Naive thymus-derived CD4-positive, alpha-beta T cell (primary cell): ENCODE measurements around the gene SCAF4. TPM values are rescaled to one million over a fixed set of nuclear protein-coding genes. Genes with fewer than 3 reads are reported as not detected.
A peak's percentile ranks its signal among the peaks of the same experiment; 100 is the strongest.
"Not testable (repeated sequence)": the region's sequence is repeated elsewhere in the genome, so short reads cannot be mapped to it uniquely, and the experiment has no call there.

Source experiments
- ATAC-seq: fragments of 150-1000 bp; cut with Tn5 transposase; 2 replicates; pipeline ENCODE4 v1.10.0; 2021; ENCODE audit warnings: mild to moderate bottlenecking, moderate library complexity
- CTCF ChIA-PET: fragments of 350-600 bp; sonication (Branson Sonifier 250); formaldehyde crosslinking; loops from one replicate; lab custom pipeline; 2021; ENCODE audit warnings: antibody characterized with exemption; lab: Charles Lee
- POLR2A ChIA-PET: fragments of 350-600 bp; sonication (Branson Sonifier 250); formaldehyde crosslinking; loops from one replicate; lab custom pipeline; 2021; ENCODE audit warnings: antibody characterized with exemption, inconsistent platforms; lab: Charles Lee
- DNase-seq, 9 donors: peaks; one replicate each; pipeline versions ENCODE4 v3.0.0 to v3.0.0-alpha.2; 2020 to 2022; ENCODE audit warnings: mixed read lengths in 1 of 9
- H3K27ac ChIP-seq: one replicate; pipeline ENCODE4 v1.7.0; 2013; ENCODE audit warnings: mild to moderate bottlenecking, low read depth, low read length, moderate library complexity
- H3K27me3 ChIP-seq, 2 donors: one replicate each; pipeline ENCODE4 v1.7.0; 2013; ENCODE audit warnings: low read length in 2 of 2, mild to moderate bottlenecking in 2 of 2, moderate library complexity in 2 of 2; ENCODE audit not compliant: control insufficient read depth in 2 of 2, insufficient read depth in 2 of 2
- H3K36me3 ChIP-seq, 3 experiments: 1 replicate in 2 of 3; 2 replicates in 1 of 3; pipeline ENCODE4 v1.7.0; 2013; ENCODE audit warnings: low read length in 3 of 3, mild to moderate bottlenecking in 3 of 3, moderate library complexity in 1 of 3; ENCODE audit not compliant: insufficient read depth in 3 of 3, control insufficient read depth in 2 of 3
- H3K4me1 ChIP-seq, 2 donors: one replicate each; pipeline ENCODE4 v1.7.0; 2013; ENCODE audit warnings: low read length in 2 of 2, mild to moderate bottlenecking in 2 of 2, moderate library complexity in 1 of 2; ENCODE audit not compliant: control insufficient read depth in 2 of 2, insufficient read depth in 2 of 2
- H3K4me3 ChIP-seq: 2 replicates; pipeline ENCODE4 v1.7.0; 2013; ENCODE audit warnings: mild to moderate bottlenecking, low read length
- H3K9me3 ChIP-seq, 3 experiments: 1 replicate in 2 of 3; 2 replicates in 1 of 3; pipeline ENCODE4 v1.7.0; 2013; ENCODE audit warnings: low read length in 3 of 3; ENCODE audit not compliant: control insufficient read depth in 2 of 3
- H3K27ac Mint-ChIP-seq, 9 donors: one replicate each; pipeline ENCODE4 v1.8.0; 2020 to 2022; ENCODE audit warnings: mixed read lengths in 9 of 9, mild to moderate bottlenecking in 8 of 9, moderate library complexity in 5 of 9, inconsistent platforms in 2 of 9
- H3K27me3 Mint-ChIP-seq, 5 donors: one replicate each; pipeline ENCODE4 v1.8.0; 2021 to 2022; ENCODE audit warnings: mixed read lengths in 5 of 5, mild to moderate bottlenecking in 1 of 5
- H3K36me3 Mint-ChIP-seq, 5 donors: one replicate each; pipeline ENCODE4 v1.8.0; 2020 to 2022; ENCODE audit warnings: mixed read lengths in 5 of 5, mild to moderate bottlenecking in 3 of 5, inconsistent platforms in 1 of 5
- H3K4me1 Mint-ChIP-seq, 7 donors: one replicate each; pipeline ENCODE4 v1.8.0; 2020 to 2022; ENCODE audit warnings: mixed read lengths in 7 of 7, mild to moderate bottlenecking in 3 of 7, inconsistent platforms in 1 of 7
- H3K4me3 Mint-ChIP-seq, 10 donors: one replicate each; pipeline ENCODE4 v1.8.0; 2020 to 2022; ENCODE audit warnings: mild to moderate bottlenecking in 10 of 10, mixed read lengths in 10 of 10, moderate library complexity in 6 of 10, inconsistent platforms in 2 of 10
- H3K9me3 Mint-ChIP-seq, 11 donors: one replicate each; pipeline ENCODE4 v1.8.0; 2020 to 2022; ENCODE audit warnings: mixed read lengths in 11 of 11, mild to moderate bottlenecking in 4 of 11, inconsistent platforms in 1 of 11, moderate library complexity in 1 of 11
- intact Hi-C, 2 donors: fragments of 100-400 bp; cut with micrococcal nuclease; formaldehyde crosslinking; loops; one replicate each; pipeline ENCODE4 v1.15.1; 2023
- polyA plus RNA-seq, 2 donors: library from polyadenylated mRNA; unstranded; fragments of 300-500 nt; fragmentation: Illumina TruSeq; gene quantifications; one replicate each; pipeline ENCODE4 v1.2.3, GENCODE V29; 2021
- total RNA-seq, 6 experiments: library from RNA in 5 of 6; stranded (reverse) in 5 of 6; gene quantifications; 1 replicate in 5 of 6; 2 replicates in 1 of 6; pipeline ENCODE4 v1.2.3 and lab custom pipeline; 2021 to 2026

The SCAF4 gene
- total and polyA plus RNA-seq, 7 experiments from 2014 or later = 20.4 to 69.7 (median 58.9) TPM

DNA sequence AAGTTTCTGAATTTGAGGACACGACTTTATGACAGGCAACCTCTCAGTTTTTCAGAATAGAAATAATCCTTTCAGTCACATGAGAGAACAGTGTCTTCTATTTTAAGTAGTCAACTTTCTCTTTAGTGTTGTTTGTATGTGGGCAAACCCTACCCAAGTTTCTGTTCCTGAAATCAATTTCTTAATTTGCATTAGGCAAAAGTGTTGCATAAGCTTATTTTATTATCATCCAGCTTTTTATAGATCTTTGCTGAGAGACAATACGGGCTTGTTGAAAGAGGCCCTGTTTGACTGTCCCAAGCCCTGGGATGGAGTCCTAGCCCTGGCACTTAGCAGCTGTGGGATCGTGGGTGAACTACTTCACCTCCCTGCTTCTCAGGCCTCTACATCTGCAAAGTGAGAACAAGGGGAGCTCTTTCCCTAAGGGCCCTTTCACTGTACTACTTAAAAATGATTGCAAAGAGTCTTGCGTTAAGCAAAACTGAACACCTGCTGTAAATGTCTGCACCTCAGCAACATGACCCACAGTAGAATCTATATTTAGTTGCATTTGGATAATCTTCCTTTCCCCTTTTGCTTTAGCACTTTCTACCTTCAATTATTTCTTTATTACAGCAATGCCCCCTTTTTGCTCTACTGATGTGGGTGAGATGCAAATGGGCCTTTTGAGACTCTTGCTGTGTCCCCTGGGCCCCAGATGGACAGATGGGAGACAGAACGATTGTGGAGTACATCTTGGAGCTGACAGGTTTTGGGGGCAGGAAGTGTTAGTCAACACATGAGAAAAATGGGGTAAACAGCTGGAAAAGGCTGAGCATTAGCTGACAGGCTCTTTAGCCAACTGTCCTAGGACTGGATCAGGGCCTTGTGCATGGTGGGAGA lies 41.0 kb upstream of the SCAF4 start:
- intact Hi-C loops = no loop called here
- H3K36me3 Mint-ChIP-seq = no peaks in the 10 kb centered on the region
- no peaks in the 10 kb centered on the region for H3K4me1 ChIP-seq
- no peak for DNase-seq
- ChIA-PET CTCF (no interaction called here), POLR2A (interaction anchor here (0.8 kb wide), 1 partner anchor 41 kb away, joined by 5 read pairs; no protein-coding TSS in a partner anchor)
- H3K36me3 ChIP-seq = no peaks in the 10 kb centered on the region
- H3K27me3 Mint-ChIP-seq = no peaks in the 10 kb centered on the region
- H3K27me3 ChIP-seq = no peaks in the 10 kb centered on the region
- peaks cover 0 to 3% (median 0%) of the 10 kb centered on the region in 11 donors for H3K9me3 Mint-ChIP-seq
- peaks cover 0 to 4% (median 0%) of the 10 kb centered on the region in 7 donors for H3K4me1 Mint-ChIP-seq
- no peak overlapping the region for H3K4me3 Mint-ChIP-seq
- H3K27ac Mint-ChIP-seq = no peak overlapping the region
- H3K27ac ChIP-seq = no peak overlapping the region
- no peaks in the 10 kb centered on the region for H3K9me3 ChIP-seq
- peak; percentile 37 for ATAC-seq
- no peak overlapping the region for H3K4me3 ChIP-seq

- Mint-ChIP-seq H3K4me1 (peaks cover 0 to 4% (median 0%) of the 10 kb centered on the region in 7 donors), H3K4me3 (no peak overlapping the region), H3K36me3 (no peaks in the 10 kb centered on the region), H3K9me3 (peaks cover 0 to 3% (median 0%) of the 10 kb centered on the region in 11 donors), H3K27ac (no peak overlapping the region), H3K27me3 (no peaks in the 10 kb centered on the region)
- CTCF ChIA-PET = no interaction called here
- H3K4me1 ChIP-seq = no peaks in the 10 kb centered on the region
- ATAC-seq (no peak), DNase-seq (no peak)
- no peaks in the 10 kb centered on the region for H3K27me3 ChIP-seq
- no peak overlapping the region for H3K4me3 ChIP-seq
- no peaks in the 10 kb centered on the region for H3K36me3 ChIP-seq
- no peak overlapping the region for H3K27ac ChIP-seq
- POLR2A ChIA-PET = no interaction called here
- no peaks in the 10 kb centered on the region for H3K9me3 ChIP-seq
- intact Hi-C loops = no loop called here
Measured at GRCh38 chr21:31771685-31772084, 39.8 kb upstream of the SCAF4 start.

GRCh38 chr21:31768710-31769109 lies 36.8 kb upstream of the SCAF4 start:
- Histone ChIP-seq H3K36me3 (no peaks in the 10 kb centered on the region), H3K4me3 (no peak overlapping the region), H3K27me3 (no peaks in the 10 kb centered on the region), H3K27ac (no peak overlapping the region), H3K4me1 (no peaks in the 10 kb centered on the region), H3K9me3 (no peaks in the 10 kb centered on the region)
- ChIA-PET CTCF (no interaction called here), POLR2A (no interaction called here)
- no peak for DNase-seq
- Mint-ChIP-seq H3K27ac (no peak overlapping the region), H3K27me3 (peaks cover 0 to under 1% (median under 1%) of the 10 kb centered on the region in 5 donors), H3K4me1 (peaks cover 0 to 2% (median 0%) of the 10 kb centered on the region in 7 donors), H3K9me3 (peaks cover 0 to 3% (median 0%) of the 10 kb centered on the region in 11 donors), H3K4me3 (no peak overlapping the region), H3K36me3 (no peaks in the 10 kb centered on the region)
- no peak for ATAC-seq
- intact Hi-C loops = no loop called here

DNA sequence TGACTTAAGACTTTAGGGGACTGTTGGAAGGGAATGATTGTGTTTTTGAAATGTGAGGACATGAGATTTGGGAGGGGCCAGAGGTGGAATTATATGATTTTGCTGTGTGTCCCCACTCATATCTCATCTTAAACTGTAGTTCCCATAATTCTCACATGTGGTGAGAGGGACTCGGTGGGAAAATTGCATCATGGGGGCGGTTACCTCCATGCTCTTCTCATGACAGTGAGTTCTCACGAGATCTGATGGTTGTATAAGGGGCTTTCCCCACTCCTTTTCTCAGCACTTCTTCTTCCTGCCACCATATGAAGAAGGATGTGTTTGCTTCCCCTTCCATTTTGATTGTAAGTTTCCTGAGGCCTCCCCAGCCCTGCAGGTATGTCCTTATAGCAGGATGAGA lies 35.0 kb upstream of the SCAF4 start:
- Mint-ChIP-seq H3K4me3 (no peak overlapping the region), H3K4me1 (peaks cover 0 to 2% (median 0%) of the 10 kb centered on the region in 7 donors)
- POLR2A ChIA-PET = no interaction called here

DNA sequence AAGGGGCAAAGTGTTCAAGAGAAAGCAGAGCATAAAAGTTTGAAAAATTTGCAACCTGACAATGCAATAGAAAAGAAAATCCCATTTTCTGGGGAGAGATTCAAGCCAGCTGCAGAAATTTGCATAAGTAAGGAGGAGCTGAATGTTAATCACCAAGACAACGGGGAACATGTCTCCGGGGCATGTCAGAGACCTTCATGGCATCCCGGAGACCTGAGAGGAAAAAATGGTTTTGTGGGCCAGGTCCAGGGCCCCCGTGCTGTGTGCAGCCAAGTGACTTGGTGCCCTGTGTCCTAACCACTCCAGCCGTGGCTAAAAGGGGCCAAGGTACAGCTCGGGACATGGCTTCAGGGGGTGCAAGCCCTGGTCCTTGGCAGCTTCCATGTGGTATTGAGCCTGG lies 33.9 kb upstream of the SCAF4 start:
- H3K27me3 ChIP-seq, intact Hi-C loops, H3K36me3 Mint-ChIP-seq, H3K27ac Mint-ChIP-seq, H3K4me3 ChIP-seq, H3K4me3 Mint-ChIP-seq, H3K9me3 ChIP-seq, H3K4me1 Mint-ChIP-seq, ATAC-seq, POLR2A ChIA-PET, H3K9me3 Mint-ChIP-seq, CTCF ChIA-PET, H3K36me3 ChIP-seq, H3K27ac ChIP-seq, DNase-seq, H3K4me1 ChIP-seq: not testable (repeated sequence)
- H3K27me3 Mint-ChIP-seq = peaks cover 3 to 13% (median 9%) of the 10 kb centered on the region in 5 donors

More for the DNA sequence above, 35.0 kb upstream of the SCAF4 start:
- intact Hi-C loops = no loop called here
- ATAC-seq (no peak), DNase-seq (no peak)
- CTCF ChIA-PET = no interaction called here
- H3K9me3 Mint-ChIP-seq = peaks cover 0 to 3% (median 0%) of the 10 kb centered on the region in 11 donors
- no peaks in the 10 kb centered on the region for H3K4me1 ChIP-seq
- no peak overlapping the region for H3K4me3 ChIP-seq
- no peak overlapping the region for H3K27ac Mint-ChIP-seq
- no peaks in the 10 kb centered on the region for H3K36me3 Mint-ChIP-seq
- no peak overlapping the region for H3K27ac ChIP-seq
- H3K9me3 ChIP-seq = no peaks in the 10 kb centered on the region
- no peaks in the 10 kb centered on the region for H3K27me3 ChIP-seq
- no peaks in the 10 kb centered on the region for H3K36me3 ChIP-seq
- peaks cover 3 to 10% (median 9%) of the 10 kb centered on the region in 5 donors for H3K27me3 Mint-ChIP-seq

DNA sequence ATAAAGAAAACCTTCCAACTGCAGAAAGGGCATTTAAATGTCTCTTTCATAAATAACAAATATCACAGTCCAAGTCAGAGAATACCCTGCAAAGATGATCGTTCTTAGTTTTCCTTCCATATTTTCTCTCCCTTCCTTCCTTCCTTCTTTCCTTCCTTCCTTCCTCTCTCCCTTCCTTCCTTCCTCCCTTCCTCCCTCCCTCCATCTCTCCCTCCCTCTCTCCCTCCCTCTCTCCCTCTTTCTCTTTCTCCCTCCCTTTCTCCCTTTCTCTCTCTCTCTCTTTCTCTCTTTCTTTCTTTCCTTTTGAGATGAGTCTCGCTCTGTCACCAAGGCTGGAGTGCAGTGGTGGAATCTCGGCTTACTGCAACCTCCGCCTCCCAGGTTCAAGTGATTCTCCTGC lies 29.0 kb upstream of the SCAF4 start:
- DNase-seq (no peak), ATAC-seq (no peak)
- Mint-ChIP-seq H3K9me3 (no peaks in the 10 kb centered on the region), H3K4me3 (no peak overlapping the region), H3K4me1 (peaks cover 0 to 2% (median 0%) of the 10 kb centered on the region in 7 donors), H3K27me3 (peaks cover 5 to 17% (median 9%) of the 10 kb centered on the region in 5 donors), H3K36me3 (no peaks in the 10 kb centered on the region), H3K27ac (no peak overlapping the region)
- no peaks in the 10 kb centered on the region for H3K27me3 ChIP-seq
- intact Hi-C loops = no loop called here
- POLR2A ChIA-PET = no interaction called here
- H3K27ac ChIP-seq = no peak overlapping the region
- CTCF ChIA-PET = no interaction called here
- H3K36me3 ChIP-seq = no peaks in the 10 kb centered on the region
- H3K4me1 ChIP-seq = no peaks in the 10 kb centered on the region
- no peak overlapping the region for H3K4me3 ChIP-seq
- no peaks in the 10 kb centered on the region for H3K9me3 ChIP-seq

- H3K4me1 Mint-ChIP-seq = peaks cover 0 to 2% (median 0%) of the 10 kb centered on the region in 7 donors
- intact Hi-C loops = no loop called here
- Histone ChIP-seq H3K36me3 (no peaks in the 10 kb centered on the region), H3K27me3 (no peaks in the 10 kb centered on the region), H3K4me3 (no peak overlapping the region), H3K9me3 (no peaks in the 10 kb centered on the region), H3K27ac (no peak overlapping the region), H3K4me1 (no peaks in the 10 kb centered on the region)
- H3K9me3 Mint-ChIP-seq = no peaks in the 10 kb centered on the region
- H3K27ac Mint-ChIP-seq = no peak overlapping the region
- H3K4me3 Mint-ChIP-seq = no peak overlapping the region
- peaks cover 0 to 6% (median 2%) of the 10 kb centered on the region in 5 donors for H3K27me3 Mint-ChIP-seq
- DNase-seq = no peak
- H3K36me3 Mint-ChIP-seq = no peaks in the 10 kb centered on the region
- no peak for ATAC-seq
- ChIA-PET CTCF (no interaction called here), POLR2A (no interaction called here)
Measured at GRCh38 chr21:31756787-31757186, 24.9 kb upstream of the SCAF4 start.
